HepG2 (cell line): ENCODE data around the gene CYP26B1. TPM values are rescaled to one million over a fixed set of nuclear protein-coding genes. Genes with fewer than 3 reads are reported as not detected.

Experiments used
- ATAC-seq: fragments of 200-7000 bp; cut with Tn5 transposase; 3 replicates; pipeline ENCODE4 v1.9.1; 2020; ENCODE audit warnings: mild to moderate bottlenecking, moderate library complexity
- BruUV-seq: library from RNA; stranded (reverse); fragments of 400-500 nt; replicated peaks from 2 replicates; lab custom pipeline; 2021; lab: Mats Ljungman, UMichigan
- CTCF ChIA-PET: fragments of 300-600 bp; formaldehyde crosslinking; extraction: SDS; loops from one replicate; lab custom pipeline; 2021; ENCODE audit warnings: low total read pairs, inconsistent platforms, low intra/inter-chr PET ratio; lab: Yijun Ruan, JAX
- POLR2A ChIA-PET: fragments of 350-600 bp; sonication (Branson Sonifier 250); formaldehyde crosslinking; loops from one replicate; lab custom pipeline; 2020; ENCODE audit warnings: antibody characterized with exemption, inconsistent platforms; lab: Yijun Ruan, JAX
- DNase-seq: peaks from one replicate; pipeline ENCODE4 v3.0.0-alpha.2; 2015; ENCODE audit warnings: low spot score
- FAIRE-seq: peaks from 3 replicates; lab custom pipeline; 2011; peaks lifted over from hg19 to GRCh38; lab: Jason Lieb, UNC
- H2AFZ ChIP-seq: one replicate; pipeline ENCODE4 v1.6.1; 2011; ENCODE audit warnings: low read length, inconsistent platforms
- H3K27ac ChIP-seq: fragments of 300-600 bp; 3 replicates; pipeline ENCODE4 v1.8.0; 2011; ENCODE audit warnings: mixed run types, mild to moderate bottlenecking, mixed read lengths, low read length, inconsistent platforms; ENCODE audit not compliant: insufficient read depth; ENCODE audit errors: extremely low read length
- H3K27me3 ChIP-seq, 2 experiments: fragments of 200-600 bp in 1 of 2; 2 replicates in 1 of 2; 3 replicates in 1 of 2; pipeline versions ENCODE4 v1.6.0 to v1.8.0; 2011; ENCODE audit warnings: low read length in 2 of 2, mild to moderate bottlenecking in 2 of 2, moderate library complexity in 2 of 2, inconsistent platforms in 1 of 2; ENCODE audit not compliant: insufficient read depth in 2 of 2, control insufficient read depth in 1 of 2
- H3K36me3 ChIP-seq, 2 experiments: fragments of 200-600 bp in 1 of 2; replicated peaks in 1 of 2; 2 replicates in 1 of 2; 3 replicates in 1 of 2; pipeline versions ENCODE4 v1.5.1 to v1.8.0; 2011; ENCODE audit warnings: low read length in 2 of 2, inconsistent platforms in 1 of 2; ENCODE audit not compliant: insufficient read depth in 2 of 2, control insufficient read depth in 1 of 2
- H3K4me1 ChIP-seq: 2 replicates; pipeline ENCODE4 v1.5.1; 2012; ENCODE audit warnings: low read length, inconsistent platforms; ENCODE audit not compliant: insufficient read depth
- H3K4me2 ChIP-seq: 2 replicates; pipeline ENCODE4 v1.6.0; 2011; ENCODE audit warnings: low read depth, low read length, inconsistent platforms
- H3K4me3 ChIP-seq, 3 experiments: fragments of 200-600 bp in 1 of 3; sonication (generic), shearing (Covaris generic) in 1 of 3; replicated peaks in 1 of 3; 2 replicates each; pipeline ENCODE4 v1.5.1; 2011 to 2016; ENCODE audit warnings: low read length in 3 of 3, inconsistent platforms in 2 of 3, low read depth in 2 of 3, mild to moderate bottlenecking in 2 of 3, control low read depth in 1 of 3, mixed read lengths in 1 of 3; ENCODE audit not compliant: insufficient read depth in 1 of 3
- H3K79me2 ChIP-seq: one replicate; pipeline ENCODE4 v1.6.1; 2011; ENCODE audit warnings: low read length, inconsistent platforms; ENCODE audit not compliant: insufficient read depth
- H3K9ac ChIP-seq: 2 replicates; pipeline ENCODE4 v1.6.0; 2011; ENCODE audit warnings: mild to moderate bottlenecking, low read depth, low read length, inconsistent platforms; ENCODE audit not compliant: insufficient read depth
- H3K9me3 ChIP-seq: 2 replicates; pipeline ENCODE4 v1.5.1; 2012; ENCODE audit warnings: mild to moderate bottlenecking, low read length
- H4K20me1 ChIP-seq: 2 replicates; pipeline ENCODE4 v1.6.0; 2011; ENCODE audit warnings: inconsistent platforms, mild to moderate bottlenecking, low read length, moderate library complexity; ENCODE audit not compliant: insufficient read depth
- MAX ChIP-seq: IDR thresholded peaks from 2 replicates; pipeline ENCODE4 v1.6.1; 2012; ENCODE audit warnings: inconsistent platforms
- NFE2L1 ChIP-seq: sonication (generic); formaldehyde crosslinking; IDR thresholded peaks from 2 replicates; pipeline ENCODE4 v1.4.0; 2020; ENCODE audit warnings: missing genetic modification reagents, mild to moderate bottlenecking, borderline replicate concordance
- XBP1 ChIP-seq: sonication (generic); formaldehyde crosslinking; IDR thresholded peaks from 2 replicates; pipeline ENCODE4 v1.5.0; 2020; ENCODE audit warnings: missing genetic modification reagents
- ZNF546 ChIP-seq: sonication (generic); formaldehyde crosslinking; conservative IDR thresholded peaks from 2 replicates; pipeline ENCODE4 v1.8.1; 2023; ENCODE audit warnings: mild to moderate bottlenecking, missing genetic modification reagents
- ZNF652 ChIP-seq: IDR thresholded peaks from 2 replicates; pipeline ENCODE4 v1.6.1; 2016; ENCODE audit warnings: low read depth, borderline replicate concordance
- WGBS: methylation state at CpG from one replicate; pipeline ENCODE4 v1.1.6; 2017; ENCODE audit warnings: low lambda C conversion rate; 5-methylcytosine and 5-hydroxymethylcytosine counted together
- in situ Hi-C: cut with HindIII; loops from 2 replicates; pipeline ENCODE4 v1.10.0; 2017; ENCODE audit warnings: low pct_unique_long_range_greater_than_20kb; ENCODE audit not compliant: extremely low pct_ligation_motif_present
- intact Hi-C: fragments of 100-400 bp; cut with micrococcal nuclease; formaldehyde crosslinking; loops from one replicate; pipeline ENCODE4 v1.10.0; 2022; ENCODE audit not compliant: unreplicated experiment
- polyA plus RNA-seq, 8 experiments: library from polyadenylated mRNA; depleted of rRNA in 3 of 8; stranded (reverse) in 7 of 8; unstranded in 1 of 8; fragments of >200 nt; fragmentation: Illumina TruSeq in 4 of 8; extraction: Trizol in 4 of 8; gene quantifications; 2 replicates each; pipeline versions ENCODE4 v1.2.1 to v1.2.3, GENCODE V29; 2011 to 2016; ENCODE audit warnings: low read depth in 4 of 8, missing spikeins in 1 of 8, mixed read lengths in 1 of 8; ENCODE audit not compliant: insufficient read depth in 1 of 8
- total RNA-seq, 5 experiments: library from RNA; depleted of rRNA; stranded (reverse); fragments of >200 nt; fragmentation: Illumina TruSeq; extraction: Trizol; gene quantifications; 2 replicates each; pipeline ENCODE4 v1.2.3, GENCODE V29; 2016; ENCODE audit warnings: low read depth in 1 of 5
- TF ChIP-seq, protein P1 (sequence below): sonication (generic); formaldehyde crosslinking; IDR thresholded peaks from 2 replicates; pipeline ENCODE4 v1.8.0; 2022; ENCODE audit warnings: missing genetic modification reagents, mild to moderate bottlenecking, inconsistent platforms, borderline replicate concordance
- TF ChIP-seq, protein P2 (sequence below): fragments of 450-650 bp; IDR thresholded peaks from 2 replicates; pipeline ENCODE4 v1.6.1; 2017
- TF ChIP-seq, protein P3 (sequence below): sonication (generic); formaldehyde crosslinking; IDR thresholded peaks from 2 replicates; pipeline ENCODE4 v1.5.1; 2020; ENCODE audit warnings: mild to moderate bottlenecking, missing genetic modification reagents, borderline replicate concordance

Gene CYP26B1
- total and polyA plus RNA-seq, 2 of the 13 experiments (the other 11 are each of a cell fraction or from before 2014, with no cell fraction given): 0.05 to 0.07 TPM

- BruUV-seq: no TSS peak
- no peak overlapping the region for H3K4me2 ChIP-seq
- intact Hi-C loops: no loop called here
- DNase-seq: no peak
- H3K9me3 ChIP-seq: no peaks in the 10 kb centered on the region
- WGBS: 22% methylated on average over 3 of the region's 3 CpGs
- no peak for ATAC-seq
- H3K9ac ChIP-seq: no peak overlapping the region
- H3K4me1 ChIP-seq: no peaks in the 10 kb centered on the region
- H3K4me3 ChIP-seq: no peak overlapping the region
- H3K27me3 ChIP-seq: peaks cover 7 to 51% of the 10 kb centered on the region in 2 experiments; a peak in 4 of 5 replicates
- POLR2A ChIA-PET: no interaction called here
- no peak overlapping the region for H2AFZ ChIP-seq
- H3K27ac ChIP-seq: no peak overlapping the region
- TF ChIP-seq, protein P1, sequence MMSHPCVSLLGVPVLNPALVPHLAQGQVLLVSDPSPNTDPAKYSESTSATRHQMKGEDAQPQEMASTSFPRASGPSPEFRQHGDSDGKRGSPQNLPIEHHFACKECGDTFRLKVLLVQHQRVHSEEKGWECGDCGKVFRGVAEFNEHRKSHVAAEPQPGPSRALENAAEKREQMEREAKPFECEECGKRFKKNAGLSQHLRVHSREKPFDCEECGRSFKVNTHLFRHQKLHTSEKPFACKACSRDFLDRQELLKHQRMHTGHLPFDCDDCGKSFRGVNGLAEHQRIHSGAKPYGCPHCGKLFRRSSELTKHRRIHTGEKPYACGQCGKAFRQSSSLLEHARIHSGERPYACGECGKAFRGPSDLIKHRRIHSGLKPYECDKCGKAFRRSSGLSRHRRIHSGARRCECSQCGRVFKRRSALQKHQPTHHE (CRISPR knock-in tag): no peak
- TF ChIP-seq ZNF546 (no peak), ZNF652 (CRISPR knock-in tag) (no peak), XBP1 (CRISPR knock-in tag) (no peak), NFE2L1 (CRISPR knock-in tag) (no peak), MAX (no peak)
- TF ChIP-seq, protein P2, sequence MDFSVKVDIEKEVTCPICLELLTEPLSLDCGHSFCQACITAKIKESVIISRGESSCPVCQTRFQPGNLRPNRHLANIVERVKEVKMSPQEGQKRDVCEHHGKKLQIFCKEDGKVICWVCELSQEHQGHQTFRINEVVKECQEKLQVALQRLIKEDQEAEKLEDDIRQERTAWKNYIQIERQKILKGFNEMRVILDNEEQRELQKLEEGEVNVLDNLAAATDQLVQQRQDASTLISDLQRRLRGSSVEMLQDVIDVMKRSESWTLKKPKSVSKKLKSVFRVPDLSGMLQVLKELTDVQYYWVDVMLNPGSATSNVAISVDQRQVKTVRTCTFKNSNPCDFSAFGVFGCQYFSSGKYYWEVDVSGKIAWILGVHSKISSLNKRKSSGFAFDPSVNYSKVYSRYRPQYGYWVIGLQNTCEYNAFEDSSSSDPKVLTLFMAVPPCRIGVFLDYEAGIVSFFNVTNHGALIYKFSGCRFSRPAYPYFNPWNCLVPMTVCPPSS: no peak
- TF ChIP-seq, protein P3, sequence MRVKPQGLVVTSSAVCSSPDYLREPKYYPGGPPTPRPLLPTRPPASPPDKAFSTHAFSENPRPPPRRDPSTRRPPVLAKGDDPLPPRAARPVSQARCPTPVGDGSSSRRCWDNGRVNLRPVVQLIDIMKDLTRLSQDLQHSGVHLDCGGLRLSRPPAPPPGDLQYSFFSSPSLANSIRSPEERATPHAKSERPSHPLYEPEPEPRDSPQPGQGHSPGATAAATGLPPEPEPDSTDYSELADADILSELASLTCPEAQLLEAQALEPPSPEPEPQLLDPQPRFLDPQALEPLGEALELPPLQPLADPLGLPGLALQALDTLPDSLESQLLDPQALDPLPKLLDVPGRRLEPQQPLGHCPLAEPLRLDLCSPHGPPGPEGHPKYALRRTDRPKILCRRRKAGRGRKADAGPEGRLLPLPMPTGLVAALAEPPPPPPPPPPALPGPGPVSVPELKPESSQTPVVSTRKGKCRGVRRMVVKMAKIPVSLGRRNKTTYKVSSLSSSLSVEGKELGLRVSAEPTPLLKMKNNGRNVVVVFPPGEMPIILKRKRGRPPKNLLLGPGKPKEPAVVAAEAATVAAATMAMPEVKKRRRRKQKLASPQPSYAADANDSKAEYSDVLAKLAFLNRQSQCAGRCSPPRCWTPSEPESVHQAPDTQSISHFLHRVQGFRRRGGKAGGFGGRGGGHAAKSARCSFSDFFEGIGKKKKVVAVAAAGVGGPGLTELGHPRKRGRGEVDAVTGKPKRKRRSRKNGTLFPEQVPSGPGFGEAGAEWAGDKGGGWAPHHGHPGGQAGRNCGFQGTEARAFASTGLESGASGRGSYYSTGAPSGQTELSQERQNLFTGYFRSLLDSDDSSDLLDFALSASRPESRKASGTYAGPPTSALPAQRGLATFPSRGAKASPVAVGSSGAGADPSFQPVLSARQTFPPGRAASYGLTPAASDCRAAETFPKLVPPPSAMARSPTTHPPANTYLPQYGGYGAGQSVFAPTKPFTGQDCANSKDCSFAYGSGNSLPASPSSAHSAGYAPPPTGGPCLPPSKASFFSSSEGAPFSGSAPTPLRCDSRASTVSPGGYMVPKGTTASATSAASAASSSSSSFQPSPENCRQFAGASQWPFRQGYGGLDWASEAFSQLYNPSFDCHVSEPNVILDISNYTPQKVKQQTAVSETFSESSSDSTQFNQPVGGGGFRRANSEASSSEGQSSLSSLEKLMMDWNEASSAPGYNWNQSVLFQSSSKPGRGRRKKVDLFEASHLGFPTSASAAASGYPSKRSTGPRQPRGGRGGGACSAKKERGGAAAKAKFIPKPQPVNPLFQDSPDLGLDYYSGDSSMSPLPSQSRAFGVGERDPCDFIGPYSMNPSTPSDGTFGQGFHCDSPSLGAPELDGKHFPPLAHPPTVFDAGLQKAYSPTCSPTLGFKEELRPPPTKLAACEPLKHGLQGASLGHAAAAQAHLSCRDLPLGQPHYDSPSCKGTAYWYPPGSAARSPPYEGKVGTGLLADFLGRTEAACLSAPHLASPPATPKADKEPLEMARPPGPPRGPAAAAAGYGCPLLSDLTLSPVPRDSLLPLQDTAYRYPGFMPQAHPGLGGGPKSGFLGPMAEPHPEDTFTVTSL (CRISPR knock-in tag): no peak
- TF ChIP-seq, all 625 proteins: peak for 0
- no peaks in the 10 kb centered on the region for H3K36me3 ChIP-seq
- in situ Hi-C loops: no loop called here
- no peaks in the 10 kb centered on the region for H3K79me2 ChIP-seq
- CTCF ChIA-PET: no interaction called here
- FAIRE-seq: no peak
- H4K20me1 ChIP-seq: peaks cover 3% of the 10 kb centered on the region; the same call in 1 of the 2 replicates
Observed at GRCh38 chr2:72109291-72109690, 38.4 kb downstream of the CYP26B1 start.
